WTC11 (cell line): ENCODE measurements around the gene DNAJB2. TPM values are rescaled to one million over a fixed set of nuclear protein-coding genes. Genes with fewer than 3 reads are reported as not detected.

Source experiments
- ATAC-seq: fragments of 200-7000 bp; cut with Tn5 transposase; 2 replicates; pipeline ENCODE4 v1.10.0; 2021; ENCODE audit warnings: mild to moderate bottlenecking, moderate library complexity
- CTCF ChIA-PET: fragments of 300-600 bp; sonication (Branson Sonifier 250); formaldehyde crosslinking; loops from one replicate; lab custom pipeline; 2021; ENCODE audit warnings: antibody characterized with exemption; lab: Charles Lee
- POLR2A ChIA-PET: fragments of 350-600 bp; sonication (Branson Sonifier 250); formaldehyde crosslinking; loops from one replicate; lab custom pipeline; 2021; ENCODE audit warnings: antibody characterized with exemption; lab: Charles Lee
- DNase-seq: peaks from one replicate; pipeline ENCODE4 v3.0.0; 2021; ENCODE audit warnings: low spot score
- H3K27ac Mint-ChIP-seq: 2 replicates; pipeline ENCODE4 v1.8.0; 2021; ENCODE audit warnings: mixed read lengths
- H3K27me3 Mint-ChIP-seq: 2 replicates; pipeline ENCODE4 v1.8.0; 2021; ENCODE audit warnings: low read depth, mild to moderate bottlenecking, moderate library complexity, mixed read lengths
- H3K36me3 Mint-ChIP-seq: 2 replicates; pipeline ENCODE4 v1.8.0; 2021; ENCODE audit warnings: mixed read lengths
- H3K4me1 Mint-ChIP-seq: 2 replicates; pipeline ENCODE4 v1.8.0; 2022; ENCODE audit warnings: mixed read lengths
- H3K4me3 Mint-ChIP-seq: 2 replicates; pipeline ENCODE4 v1.8.0; 2021; ENCODE audit warnings: mild to moderate bottlenecking, moderate library complexity, mixed read lengths
- H3K9me3 Mint-ChIP-seq: 2 replicates; pipeline ENCODE4 v1.8.0; 2021; ENCODE audit warnings: mixed read lengths
- ELF4 ChIP-seq: sonication (generic); formaldehyde crosslinking; IDR thresholded peaks from 2 replicates; pipeline ENCODE4 v1.8.1; 2022; ENCODE audit warnings: low read depth, mild to moderate bottlenecking, moderate library complexity, missing genetic modification reagents
- RORB ChIP-seq: fragments of 250-450 bp; sonication (Bioruptor Pico); IDR thresholded peaks from 2 replicates; pipeline ENCODE4 v1.9.0; 2021; ENCODE audit warnings: mild to moderate bottlenecking
- ZNF416 ChIP-seq: fragments of 250-450 bp; sonication (Bioruptor Pico); IDR thresholded peaks from 2 replicates; pipeline ENCODE4 v1.9.0; 2021; ENCODE audit warnings: mild to moderate bottlenecking, inconsistent platforms
- total RNA-seq: library from RNA; stranded (reverse); gene quantifications from 3 replicates; pipeline ENCODE4 v1.2.3, GENCODE V29; 2021
- TF ChIP-seq, protein P1 (sequence below): sonication (generic); formaldehyde crosslinking; IDR thresholded peaks from 2 replicates; pipeline ENCODE4 v1.8.1; 2023; ENCODE audit warnings: mild to moderate bottlenecking, missing genetic modification reagents, borderline replicate concordance
- TF ChIP-seq, protein P2 (sequence below): sonication (generic); formaldehyde crosslinking; IDR thresholded peaks from 2 replicates; pipeline ENCODE4 v1.8.0; 2022; ENCODE audit warnings: mild to moderate bottlenecking, missing genetic modification reagents
- TF ChIP-seq, protein P3 (sequence below): sonication (generic); formaldehyde crosslinking; IDR thresholded peaks from 2 replicates; pipeline ENCODE4 v1.8.1; 2022; ENCODE audit warnings: mild to moderate bottlenecking, missing genetic modification reagents, moderate library complexity, borderline replicate concordance
- TF ChIP-seq, protein P4 (sequence below): sonication (generic); formaldehyde crosslinking; IDR thresholded peaks from 2 replicates; pipeline ENCODE4 v1.8.0; 2022; ENCODE audit warnings: mild to moderate bottlenecking, missing genetic modification reagents
- TF ChIP-seq, protein P5 (sequence below): fragments of 250-450 bp; sonication (Bioruptor Pico); IDR thresholded peaks from 2 replicates; pipeline ENCODE4 v1.9.0; 2021; ENCODE audit warnings: mild to moderate bottlenecking, borderline replicate concordance
- TF ChIP-seq, protein P6 (sequence below): sonication (generic); formaldehyde crosslinking; IDR thresholded peaks from 2 replicates; pipeline ENCODE4 v1.8.0; 2022; ENCODE audit warnings: mild to moderate bottlenecking, missing genetic modification reagents
- TF ChIP-seq, protein P7 (sequence below): fragments of 250-450 bp; sonication (Bioruptor Pico); IDR thresholded peaks from 2 replicates; pipeline ENCODE4 v1.9.0; 2021; ENCODE audit warnings: moderate library complexity, mild to moderate bottlenecking, inconsistent platforms, borderline replicate concordance
- TF ChIP-seq, protein P8 (sequence below): fragments of 250-450 bp; sonication (Bioruptor Pico); IDR thresholded peaks from 2 replicates; pipeline ENCODE4 v2.1.2; 2022; ENCODE audit warnings: mild to moderate bottlenecking, moderate library complexity

Gene DNAJB2
- total RNA-seq, 1 experiment from 2014 or later = 36.1 TPM

DNA sequence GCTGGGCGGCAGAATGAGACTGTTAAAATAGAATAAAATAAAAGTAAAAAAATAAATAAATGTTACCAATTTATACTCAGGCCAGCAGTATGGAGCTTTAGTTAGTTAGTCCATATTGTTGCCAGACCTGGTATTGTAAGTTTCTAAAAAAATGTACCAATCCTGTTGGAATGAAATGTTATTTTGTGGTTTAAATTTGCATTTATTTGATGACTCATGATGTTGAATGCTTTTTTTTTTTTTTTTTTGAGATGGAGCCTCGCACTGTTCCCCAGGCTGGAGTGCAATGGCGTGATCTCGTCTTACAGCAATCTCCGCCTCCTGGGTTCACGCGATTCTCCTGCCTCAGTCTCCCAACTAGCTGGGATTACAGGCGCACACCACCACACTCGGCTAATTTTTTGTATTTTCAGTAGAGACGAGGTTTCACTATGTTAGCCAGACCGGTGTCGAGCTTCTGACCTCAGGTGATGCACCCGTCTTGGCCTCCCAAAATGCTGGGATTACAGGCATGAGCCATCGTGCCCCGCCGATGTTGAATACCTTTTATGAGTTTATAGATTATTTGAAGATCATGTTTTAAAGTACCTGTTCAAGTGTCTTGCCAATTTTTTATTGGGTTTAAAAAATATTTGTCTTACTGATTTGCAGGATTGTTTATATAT, 35.8 kb downstream of the DNAJB2 start:
- H3K27me3 Mint-ChIP-seq = peaks cover 12% of the 10 kb centered on the region
- TF ChIP-seq, protein P1, sequence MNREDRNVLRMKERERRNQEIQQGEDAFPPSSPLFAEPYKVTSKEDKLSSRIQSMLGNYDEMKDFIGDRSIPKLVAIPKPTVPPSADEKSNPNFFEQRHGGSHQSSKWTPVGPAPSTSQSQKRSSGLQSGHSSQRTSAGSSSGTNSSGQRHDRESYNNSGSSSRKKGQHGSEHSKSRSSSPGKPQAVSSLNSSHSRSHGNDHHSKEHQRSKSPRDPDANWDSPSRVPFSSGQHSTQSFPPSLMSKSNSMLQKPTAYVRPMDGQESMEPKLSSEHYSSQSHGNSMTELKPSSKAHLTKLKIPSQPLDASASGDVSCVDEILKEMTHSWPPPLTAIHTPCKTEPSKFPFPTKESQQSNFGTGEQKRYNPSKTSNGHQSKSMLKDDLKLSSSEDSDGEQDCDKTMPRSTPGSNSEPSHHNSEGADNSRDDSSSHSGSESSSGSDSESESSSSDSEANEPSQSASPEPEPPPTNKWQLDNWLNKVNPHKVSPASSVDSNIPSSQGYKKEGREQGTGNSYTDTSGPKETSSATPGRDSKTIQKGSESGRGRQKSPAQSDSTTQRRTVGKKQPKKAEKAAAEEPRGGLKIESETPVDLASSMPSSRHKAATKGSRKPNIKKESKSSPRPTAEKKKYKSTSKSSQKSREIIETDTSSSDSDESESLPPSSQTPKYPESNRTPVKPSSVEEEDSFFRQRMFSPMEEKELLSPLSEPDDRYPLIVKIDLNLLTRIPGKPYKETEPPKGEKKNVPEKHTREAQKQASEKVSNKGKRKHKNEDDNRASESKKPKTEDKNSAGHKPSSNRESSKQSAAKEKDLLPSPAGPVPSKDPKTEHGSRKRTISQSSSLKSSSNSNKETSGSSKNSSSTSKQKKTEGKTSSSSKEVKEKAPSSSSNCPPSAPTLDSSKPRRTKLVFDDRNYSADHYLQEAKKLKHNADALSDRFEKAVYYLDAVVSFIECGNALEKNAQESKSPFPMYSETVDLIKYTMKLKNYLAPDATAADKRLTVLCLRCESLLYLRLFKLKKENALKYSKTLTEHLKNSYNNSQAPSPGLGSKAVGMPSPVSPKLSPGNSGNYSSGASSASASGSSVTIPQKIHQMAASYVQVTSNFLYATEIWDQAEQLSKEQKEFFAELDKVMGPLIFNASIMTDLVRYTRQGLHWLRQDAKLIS = no peak
- TF ChIP-seq, protein P2, sequence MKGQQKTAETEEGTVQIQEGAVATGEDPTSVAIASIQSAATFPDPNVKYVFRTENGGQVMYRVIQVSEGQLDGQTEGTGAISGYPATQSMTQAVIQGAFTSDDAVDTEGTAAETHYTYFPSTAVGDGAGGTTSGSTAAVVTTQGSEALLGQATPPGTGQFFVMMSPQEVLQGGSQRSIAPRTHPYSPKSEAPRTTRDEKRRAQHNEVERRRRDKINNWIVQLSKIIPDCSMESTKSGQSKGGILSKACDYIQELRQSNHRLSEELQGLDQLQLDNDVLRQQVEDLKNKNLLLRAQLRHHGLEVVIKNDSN (CRISPR knock-in tag) = no peak
- TF ChIP-seq, protein P3, sequence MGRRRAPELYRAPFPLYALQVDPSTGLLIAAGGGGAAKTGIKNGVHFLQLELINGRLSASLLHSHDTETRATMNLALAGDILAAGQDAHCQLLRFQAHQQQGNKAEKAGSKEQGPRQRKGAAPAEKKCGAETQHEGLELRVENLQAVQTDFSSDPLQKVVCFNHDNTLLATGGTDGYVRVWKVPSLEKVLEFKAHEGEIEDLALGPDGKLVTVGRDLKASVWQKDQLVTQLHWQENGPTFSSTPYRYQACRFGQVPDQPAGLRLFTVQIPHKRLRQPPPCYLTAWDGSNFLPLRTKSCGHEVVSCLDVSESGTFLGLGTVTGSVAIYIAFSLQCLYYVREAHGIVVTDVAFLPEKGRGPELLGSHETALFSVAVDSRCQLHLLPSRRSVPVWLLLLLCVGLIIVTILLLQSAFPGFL (CRISPR knock-in tag) = no peak
- TF ChIP-seq, protein P4, sequence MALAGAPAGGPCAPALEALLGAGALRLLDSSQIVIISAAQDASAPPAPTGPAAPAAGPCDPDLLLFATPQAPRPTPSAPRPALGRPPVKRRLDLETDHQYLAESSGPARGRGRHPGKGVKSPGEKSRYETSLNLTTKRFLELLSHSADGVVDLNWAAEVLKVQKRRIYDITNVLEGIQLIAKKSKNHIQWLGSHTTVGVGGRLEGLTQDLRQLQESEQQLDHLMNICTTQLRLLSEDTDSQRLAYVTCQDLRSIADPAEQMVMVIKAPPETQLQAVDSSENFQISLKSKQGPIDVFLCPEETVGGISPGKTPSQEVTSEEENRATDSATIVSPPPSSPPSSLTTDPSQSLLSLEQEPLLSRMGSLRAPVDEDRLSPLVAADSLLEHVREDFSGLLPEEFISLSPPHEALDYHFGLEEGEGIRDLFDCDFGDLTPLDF (CRISPR knock-in tag) = no peak
- TF ChIP-seq, all 79 proteins: peak for 0
- H3K4me3 Mint-ChIP-seq = no peak overlapping the region
- CTCF ChIA-PET = interaction anchor here (0.9 to 2.3 kb wide), 2 partner anchors 15 to 20 kb away, joined by 3 to 9 read pairs; no protein-coding TSS in a partner anchor
- H3K36me3 Mint-ChIP-seq = no peaks in the 10 kb centered on the region; the same call in 1 of the 2 replicates
- peaks cover 12% of the 10 kb centered on the region for H3K9me3 Mint-ChIP-seq
- H3K27ac Mint-ChIP-seq = no peak overlapping the region
- ATAC-seq (no peak), DNase-seq (no peak)
- H3K4me1 Mint-ChIP-seq = peaks cover 15% of the 10 kb centered on the region
- POLR2A ChIA-PET = interaction anchor here (1.1 kb wide), 1 partner anchor 53 kb away, joined by 3 read pairs; no protein-coding TSS in a partner anchor

DNA sequence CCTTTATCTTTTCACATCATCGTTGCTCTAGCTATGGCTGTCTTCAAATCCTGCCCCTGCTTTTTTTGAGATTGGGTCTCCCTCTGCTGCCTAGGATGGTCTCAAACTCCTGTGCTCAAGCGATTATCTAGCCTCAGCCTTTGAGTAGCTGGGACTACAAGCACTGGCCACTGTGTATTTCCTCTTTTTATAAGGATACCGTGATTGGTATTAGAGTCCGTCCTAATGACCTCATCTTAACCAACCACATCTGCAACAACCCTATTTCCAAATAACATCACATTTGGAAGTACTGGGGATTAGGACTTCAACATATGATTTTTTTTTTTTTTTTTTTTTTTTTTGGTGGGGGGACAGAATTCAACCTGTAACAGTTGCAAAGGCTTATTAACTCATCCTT, 44.3 kb downstream of the DNAJB2 start:
- Mint-ChIP-seq H3K36me3 (no peaks in the 10 kb centered on the region), H3K4me1 (no peaks in the 10 kb centered on the region), H3K27ac (no peak overlapping the region), H3K4me3 (no peak overlapping the region), H3K9me3 (no peaks in the 10 kb centered on the region), H3K27me3 (peaks cover 43% of the 10 kb centered on the region)
- POLR2A ChIA-PET = interaction anchor here (0.6 to 0.7 kb wide), 2 partner anchors 54 to 356 kb away, joined by 5 to 7 read pairs; no protein-coding TSS in a partner anchor
- CTCF ChIA-PET = interaction anchor here (0.8 to 1.5 kb wide), 2 partner anchors 12 to 29 kb away, joined by 3 to 8 read pairs; no protein-coding TSS in a partner anchor
- DNase-seq = no peak
- no peak for ATAC-seq
- TF ChIP-seq RORB (no peak), ZNF416 (CRISPR knock-in tag) (no peak), ELF4 (CRISPR knock-in tag) (no peak)
- TF ChIP-seq, protein P5, sequence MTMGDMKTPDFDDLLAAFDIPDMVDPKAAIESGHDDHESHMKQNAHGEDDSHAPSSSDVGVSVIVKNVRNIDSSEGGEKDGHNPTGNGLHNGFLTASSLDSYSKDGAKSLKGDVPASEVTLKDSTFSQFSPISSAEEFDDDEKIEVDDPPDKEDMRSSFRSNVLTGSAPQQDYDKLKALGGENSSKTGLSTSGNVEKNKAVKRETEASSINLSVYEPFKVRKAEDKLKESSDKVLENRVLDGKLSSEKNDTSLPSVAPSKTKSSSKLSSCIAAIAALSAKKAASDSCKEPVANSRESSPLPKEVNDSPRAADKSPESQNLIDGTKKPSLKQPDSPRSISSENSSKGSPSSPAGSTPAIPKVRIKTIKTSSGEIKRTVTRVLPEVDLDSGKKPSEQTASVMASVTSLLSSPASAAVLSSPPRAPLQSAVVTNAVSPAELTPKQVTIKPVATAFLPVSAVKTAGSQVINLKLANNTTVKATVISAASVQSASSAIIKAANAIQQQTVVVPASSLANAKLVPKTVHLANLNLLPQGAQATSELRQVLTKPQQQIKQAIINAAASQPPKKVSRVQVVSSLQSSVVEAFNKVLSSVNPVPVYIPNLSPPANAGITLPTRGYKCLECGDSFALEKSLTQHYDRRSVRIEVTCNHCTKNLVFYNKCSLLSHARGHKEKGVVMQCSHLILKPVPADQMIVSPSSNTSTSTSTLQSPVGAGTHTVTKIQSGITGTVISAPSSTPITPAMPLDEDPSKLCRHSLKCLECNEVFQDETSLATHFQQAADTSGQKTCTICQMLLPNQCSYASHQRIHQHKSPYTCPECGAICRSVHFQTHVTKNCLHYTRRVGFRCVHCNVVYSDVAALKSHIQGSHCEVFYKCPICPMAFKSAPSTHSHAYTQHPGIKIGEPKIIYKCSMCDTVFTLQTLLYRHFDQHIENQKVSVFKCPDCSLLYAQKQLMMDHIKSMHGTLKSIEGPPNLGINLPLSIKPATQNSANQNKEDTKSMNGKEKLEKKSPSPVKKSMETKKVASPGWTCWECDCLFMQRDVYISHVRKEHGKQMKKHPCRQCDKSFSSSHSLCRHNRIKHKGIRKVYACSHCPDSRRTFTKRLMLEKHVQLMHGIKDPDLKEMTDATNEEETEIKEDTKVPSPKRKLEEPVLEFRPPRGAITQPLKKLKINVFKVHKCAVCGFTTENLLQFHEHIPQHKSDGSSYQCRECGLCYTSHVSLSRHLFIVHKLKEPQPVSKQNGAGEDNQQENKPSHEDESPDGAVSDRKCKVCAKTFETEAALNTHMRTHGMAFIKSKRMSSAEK = no peak
- TF ChIP-seq, protein P6, sequence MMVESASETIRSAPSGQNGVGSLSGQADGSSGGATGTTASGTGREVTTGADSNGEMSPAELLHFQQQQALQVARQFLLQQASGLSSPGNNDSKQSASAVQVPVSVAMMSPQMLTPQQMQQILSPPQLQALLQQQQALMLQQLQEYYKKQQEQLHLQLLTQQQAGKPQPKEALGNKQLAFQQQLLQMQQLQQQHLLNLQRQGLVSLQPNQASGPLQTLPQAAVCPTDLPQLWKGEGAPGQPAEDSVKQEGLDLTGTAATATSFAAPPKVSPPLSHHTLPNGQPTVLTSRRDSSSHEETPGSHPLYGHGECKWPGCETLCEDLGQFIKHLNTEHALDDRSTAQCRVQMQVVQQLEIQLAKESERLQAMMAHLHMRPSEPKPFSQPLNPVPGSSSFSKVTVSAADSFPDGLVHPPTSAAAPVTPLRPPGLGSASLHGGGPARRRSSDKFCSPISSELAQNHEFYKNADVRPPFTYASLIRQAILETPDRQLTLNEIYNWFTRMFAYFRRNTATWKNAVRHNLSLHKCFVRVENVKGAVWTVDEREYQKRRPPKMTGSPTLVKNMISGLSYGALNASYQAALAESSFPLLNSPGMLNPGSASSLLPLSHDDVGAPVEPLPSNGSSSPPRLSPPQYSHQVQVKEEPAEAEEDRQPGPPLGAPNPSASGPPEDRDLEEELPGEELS (CRISPR knock-in tag) = no peak
- TF ChIP-seq, protein P7, sequence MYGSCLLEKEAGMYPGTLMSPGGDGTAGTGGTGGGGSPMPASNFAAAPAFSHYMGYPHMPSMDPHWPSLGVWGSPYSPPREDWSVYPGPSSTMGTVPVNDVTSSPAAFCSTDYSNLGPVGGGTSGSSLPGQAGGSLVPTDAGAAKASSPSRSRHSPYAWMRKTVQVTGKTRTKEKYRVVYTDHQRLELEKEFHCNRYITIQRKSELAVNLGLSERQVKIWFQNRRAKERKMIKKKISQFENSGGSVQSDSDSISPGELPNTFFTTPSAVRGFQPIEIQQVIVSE (CRISPR knock-in tag) = no peak
- TF ChIP-seq, protein P8, sequence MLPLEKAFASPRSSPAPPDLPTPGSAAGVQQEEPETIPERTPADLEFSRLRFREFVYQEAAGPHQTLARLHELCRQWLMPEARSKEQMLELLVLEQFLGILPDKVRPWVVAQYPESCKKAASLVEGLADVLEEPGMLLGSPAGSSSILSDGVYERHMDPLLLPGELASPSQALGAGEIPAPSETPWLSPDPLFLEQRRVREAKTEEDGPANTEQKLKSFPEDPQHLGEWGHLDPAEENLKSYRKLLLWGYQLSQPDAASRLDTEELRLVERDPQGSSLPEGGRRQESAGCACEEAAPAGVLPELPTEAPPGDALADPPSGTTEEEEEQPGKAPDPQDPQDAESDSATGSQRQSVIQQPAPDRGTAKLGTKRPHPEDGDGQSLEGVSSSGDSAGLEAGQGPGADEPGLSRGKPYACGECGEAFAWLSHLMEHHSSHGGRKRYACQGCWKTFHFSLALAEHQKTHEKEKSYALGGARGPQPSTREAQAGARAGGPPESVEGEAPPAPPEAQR = no peak
- TF ChIP-seq, protein P1 = no peak
